ENCODE measurements around the gene WDR74.
A peak's percentile ranks its signal among the peaks of the same experiment; 100 is the strongest.

WDR74 gene

GRCh38 chr11:62855571-62856332 lies 16.4 kb upstream of the WDR74 start:
- H2AFZ ChIP-seq (ENCODE audit: low read depth, low read length), result peak overlapping the region; percentile 93
- peaks cover 43% of the 10 kb centered on the region for H3K36me3 ChIP-seq (ENCODE audit: insufficient read depth, low read length)
- DNase-seq (peak; percentile 98), ATAC-seq (ENCODE audit: insufficient read depth, low read depth) (peak; percentile 83)
- H3K4me2 ChIP-seq (ENCODE audit: insufficient read depth, low read length), result peak overlapping the region; percentile 86
- H3K4me1 ChIP-seq (ENCODE audit: insufficient read depth, low read length), result peaks cover 45% of the 10 kb centered on the region
- no peaks in the 10 kb centered on the region for H3K9me3 ChIP-seq (ENCODE audit: insufficient read depth, low read length, severe bottlenecking)
- peak overlapping the region; percentile 59 to 73 for H3K4me3 ChIP-seq (ENCODE audit: low read depth in 1 of 2, low read length in 2 of 2)
- H3K9ac ChIP-seq (ENCODE audit: low read depth, low read length), result peak overlapping the region; percentile 80
- H4K20me1 ChIP-seq (ENCODE audit: insufficient read depth, low read length), result peaks cover 40% of the 10 kb centered on the region
- no peaks in the 10 kb centered on the region for H3K27me3 ChIP-seq (ENCODE audit: insufficient read depth, low read length, poor library complexity)
- H3K27ac ChIP-seq (ENCODE audit: low read length), result peak overlapping the region; percentile 96
- peaks cover 75% of the 10 kb centered on the region for H3K79me2 ChIP-seq (ENCODE audit: insufficient read depth, low read length)
- TF ChIP-seq EZH2 (IDR thresholded peaks at IDR 0.05; ENCODE audit: borderline replicate concordance, low read depth, low read length, severe bottlenecking), result no peak
- TF ChIP-seq, protein P1, sequence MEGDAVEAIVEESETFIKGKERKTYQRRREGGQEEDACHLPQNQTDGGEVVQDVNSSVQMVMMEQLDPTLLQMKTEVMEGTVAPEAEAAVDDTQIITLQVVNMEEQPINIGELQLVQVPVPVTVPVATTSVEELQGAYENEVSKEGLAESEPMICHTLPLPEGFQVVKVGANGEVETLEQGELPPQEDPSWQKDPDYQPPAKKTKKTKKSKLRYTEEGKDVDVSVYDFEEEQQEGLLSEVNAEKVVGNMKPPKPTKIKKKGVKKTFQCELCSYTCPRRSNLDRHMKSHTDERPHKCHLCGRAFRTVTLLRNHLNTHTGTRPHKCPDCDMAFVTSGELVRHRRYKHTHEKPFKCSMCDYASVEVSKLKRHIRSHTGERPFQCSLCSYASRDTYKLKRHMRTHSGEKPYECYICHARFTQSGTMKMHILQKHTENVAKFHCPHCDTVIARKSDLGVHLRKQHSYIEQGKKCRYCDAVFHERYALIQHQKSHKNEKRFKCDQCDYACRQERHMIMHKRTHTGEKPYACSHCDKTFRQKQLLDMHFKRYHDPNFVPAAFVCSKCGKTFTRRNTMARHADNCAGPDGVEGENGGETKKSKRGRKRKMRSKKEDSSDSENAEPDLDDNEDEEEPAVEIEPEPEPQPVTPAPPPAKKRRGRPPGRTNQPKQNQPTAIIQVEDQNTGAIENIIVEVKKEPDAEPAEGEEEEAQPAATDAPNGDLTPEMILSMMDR (IDR thresholded peaks at IDR 0.05; ENCODE audit: borderline replicate concordance, extremely low read depth, low read length, poor library complexity, severe bottlenecking), result no peak

DNA sequence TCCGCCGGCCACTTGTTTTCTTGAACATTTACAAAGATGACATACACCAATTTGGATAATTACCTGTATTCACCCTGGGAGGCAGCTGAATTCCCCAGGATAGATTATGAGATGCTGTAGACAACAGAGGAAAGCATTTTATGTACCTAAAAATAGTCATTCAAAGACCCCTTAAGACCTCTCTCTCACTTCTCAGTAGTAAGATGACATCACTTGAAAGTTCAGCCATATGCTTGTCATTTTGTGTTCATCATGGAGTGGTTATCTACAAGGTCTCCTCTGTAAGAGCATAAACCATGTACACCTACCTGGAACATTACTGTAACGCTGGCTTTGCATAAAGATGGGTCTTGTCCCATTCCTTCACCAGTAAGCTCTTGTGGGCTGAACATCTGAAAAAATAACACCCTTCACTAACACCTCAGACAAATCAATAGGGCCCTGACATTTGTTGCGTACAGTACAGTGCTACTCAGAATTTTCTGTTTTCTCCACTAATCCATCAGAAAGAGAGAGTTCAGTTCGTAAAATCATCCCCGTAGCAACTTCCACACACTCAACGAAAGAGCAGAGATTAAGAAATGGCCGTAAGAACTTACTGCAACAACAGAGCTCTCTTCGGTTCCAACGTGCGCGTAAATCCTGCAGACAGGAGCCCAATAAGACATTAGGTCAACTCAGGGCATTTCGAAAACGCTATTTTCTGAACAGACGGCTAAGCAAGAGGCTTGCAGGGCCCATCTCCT lies 15.6 kb upstream of the WDR74 start:
- no peaks in the 10 kb centered on the region for H3K9me3 ChIP-seq (ENCODE audit: insufficient read depth, low read length, severe bottlenecking)
- peak overlapping the region; percentile 80 for H3K9ac ChIP-seq (ENCODE audit: low read depth, low read length)
- peak overlapping the region; percentile 59 to 73 for H3K4me3 ChIP-seq (ENCODE audit: low read depth in 1 of 2, low read length in 2 of 2)
- H3K27me3 ChIP-seq (ENCODE audit: insufficient read depth, low read length, poor library complexity), result no peaks in the 10 kb centered on the region
- ATAC-seq (ENCODE audit: insufficient read depth, low read depth) (no peak), DNase-seq (no peak)
- peaks cover 69% of the 10 kb centered on the region for H3K79me2 ChIP-seq (ENCODE audit: insufficient read depth, low read length)
- H4K20me1 ChIP-seq (ENCODE audit: insufficient read depth, low read length), result peaks cover 40% of the 10 kb centered on the region
- peaks cover 43% of the 10 kb centered on the region for H3K4me1 ChIP-seq (ENCODE audit: insufficient read depth, low read length)
- peak overlapping the region; percentile 7; the same call in 1 of the 2 replicates for H2AFZ ChIP-seq (ENCODE audit: low read depth, low read length)
- peak overlapping the region; percentile 62 for H3K4me2 ChIP-seq (ENCODE audit: insufficient read depth, low read length)
- H3K27ac ChIP-seq (ENCODE audit: low read length), result peak overlapping the region; percentile 95
- peaks cover 43% of the 10 kb centered on the region for H3K36me3 ChIP-seq (ENCODE audit: insufficient read depth, low read length)
- TF ChIP-seq EZH2 (IDR thresholded peaks at IDR 0.05; ENCODE audit: borderline replicate concordance, low read depth, low read length, severe bottlenecking), result no peak
- TF ChIP-seq, protein P1 (IDR thresholded peaks at IDR 0.05; ENCODE audit: borderline replicate concordance, extremely low read depth, low read length, poor library complexity, severe bottlenecking), result no peak

- Histone ChIP-seq H3K9me3 (ENCODE audit: insufficient read depth, low read length, severe bottlenecking) (no peaks in the 10 kb centered on the region), H3K4me2 (ENCODE audit: insufficient read depth, low read length) (peak overlapping the region; percentile 62), H3K9ac (ENCODE audit: low read depth, low read length) (peak overlapping the region; percentile 80), H3K4me1 (ENCODE audit: insufficient read depth, low read length) (peaks cover 43% of the 10 kb centered on the region), H3K4me3 (ENCODE audit: low read depth in 1 of 2, low read length in 2 of 2) (peak overlapping the region; percentile 59 to 73), H3K79me2 (ENCODE audit: insufficient read depth, low read length) (peaks cover 62% of the 10 kb centered on the region), H3K36me3 (ENCODE audit: insufficient read depth, low read length) (peaks cover 43% of the 10 kb centered on the region), H3K27ac (ENCODE audit: low read length) (peak overlapping the region; percentile 95), H3K27me3 (ENCODE audit: insufficient read depth, low read length, poor library complexity) (no peaks in the 10 kb centered on the region), H2AFZ (ENCODE audit: low read depth, low read length) (no peak overlapping the region), H4K20me1 (ENCODE audit: insufficient read depth, low read length) (peaks cover 40% of the 10 kb centered on the region)
- DNase-seq (no peak), ATAC-seq (ENCODE audit: insufficient read depth, low read depth) (no peak)
- TF ChIP-seq, protein P1 (IDR thresholded peaks at IDR 0.05; ENCODE audit: borderline replicate concordance, extremely low read depth, low read length, poor library complexity, severe bottlenecking), result no peak
- TF ChIP-seq EZH2 (IDR thresholded peaks at IDR 0.05; ENCODE audit: borderline replicate concordance, low read depth, low read length, severe bottlenecking), result no peak
Measured at GRCh38 chr11:62854013-62854824, 14.8 kb upstream of the WDR74 start.
